ENCODE data around the gene NDUFS1.
"Not testable (repeated sequence)": the region's sequence is repeated elsewhere in the genome, so short reads cannot be mapped to it uniquely, and the experiment has no call there.

The NDUFS1 gene

DNA sequence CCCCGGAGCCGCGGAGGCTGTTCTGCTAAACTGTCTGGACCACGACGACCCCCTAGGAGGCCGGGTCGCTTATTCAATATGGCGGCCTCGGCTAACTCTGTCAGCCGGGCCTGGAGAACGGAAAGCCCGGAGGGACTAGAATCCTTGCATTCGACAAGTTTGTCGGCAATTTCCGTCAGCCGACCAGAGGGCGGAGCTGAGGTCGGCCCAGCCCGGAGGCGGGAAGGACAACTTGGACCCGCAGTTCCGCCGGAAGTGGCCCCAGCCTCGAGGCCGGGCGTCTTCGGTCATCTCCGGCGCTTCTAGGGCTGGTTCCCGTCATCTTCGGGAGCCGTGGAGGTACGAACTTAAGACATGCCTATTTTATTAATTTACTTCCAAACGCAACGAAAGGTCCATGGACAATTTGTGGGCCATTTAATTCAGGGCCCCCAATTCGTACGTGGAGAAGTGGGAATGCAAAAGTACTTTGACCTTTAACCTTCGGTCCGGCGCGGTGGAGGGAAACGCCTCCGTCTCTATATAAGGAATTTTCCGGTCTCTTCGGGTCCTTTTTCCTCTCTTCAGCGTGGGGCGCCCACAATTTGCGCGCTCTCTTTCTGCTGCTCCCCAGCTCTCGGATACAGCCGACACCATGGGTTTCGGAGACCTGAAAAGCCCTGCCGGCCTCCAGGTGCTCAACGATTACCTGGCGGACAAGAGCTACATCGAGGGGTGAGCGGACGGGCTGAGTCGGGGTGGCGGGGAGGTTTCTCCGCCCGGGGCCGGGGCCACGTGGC is at the start of gene NDUFS1, which contains the start of gene EEF1B2:
Gene NDUFS1, minus strand, starts transcription at position 99 of the 779 bp plus-strand sequence. CDS start 5,766 bp downstream, outside the sequence.
Gene EEF1B2, plus strand, starts transcription at position 550 of the 779 bp plus-strand sequence. Its CDS starts 85 bp downstream, at position 635.
- DNase-seq (ENCODE audit: low read depth in 2 of 2) = peak; percentile 91 to 94

GRCh38 chr2:206208900-206209299 is 49.7 kb upstream of the NDUFS1 start:
- no peak for DNase-seq (ENCODE audit: low read depth in 2 of 2)

DNA sequence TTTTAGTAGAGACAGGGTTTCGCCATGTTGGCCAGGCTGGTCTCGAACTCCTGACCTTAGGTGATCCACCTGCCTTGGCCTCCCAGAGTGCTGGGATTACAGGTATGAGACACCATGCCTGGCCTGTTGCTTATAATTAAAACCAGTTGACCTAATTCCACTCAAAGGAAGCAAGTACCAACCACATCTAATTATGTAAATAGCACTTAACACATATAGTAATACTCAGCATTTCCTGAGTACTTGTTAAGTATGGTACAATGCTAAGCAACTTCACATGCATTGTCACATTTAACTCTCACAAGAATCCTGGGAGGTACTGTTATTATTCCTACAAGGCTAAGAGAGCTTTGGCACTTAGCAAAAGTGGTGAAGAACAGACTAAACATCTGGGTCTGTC is 48.1 kb upstream of the NDUFS1 start:
- DNase-seq (ENCODE audit: low read depth in 2 of 2) = not testable (repeated sequence)

GRCh38 chr2:206204710-206205109 is 45.5 kb upstream of the NDUFS1 start:
- DNase-seq (ENCODE audit: low read depth in 2 of 2) = no peak

- DNase-seq (ENCODE audit: low read depth in 2 of 2) = no peak
These were observed 44.1 kb upstream of the NDUFS1 start for GRCh38 chr2:206203331-206203730.

- DNase-seq (ENCODE audit: low read depth in 2 of 2) = no peak
These were observed 43.2 kb upstream of the NDUFS1 start for GRCh38 chr2:206202446-206202845.

DNA sequence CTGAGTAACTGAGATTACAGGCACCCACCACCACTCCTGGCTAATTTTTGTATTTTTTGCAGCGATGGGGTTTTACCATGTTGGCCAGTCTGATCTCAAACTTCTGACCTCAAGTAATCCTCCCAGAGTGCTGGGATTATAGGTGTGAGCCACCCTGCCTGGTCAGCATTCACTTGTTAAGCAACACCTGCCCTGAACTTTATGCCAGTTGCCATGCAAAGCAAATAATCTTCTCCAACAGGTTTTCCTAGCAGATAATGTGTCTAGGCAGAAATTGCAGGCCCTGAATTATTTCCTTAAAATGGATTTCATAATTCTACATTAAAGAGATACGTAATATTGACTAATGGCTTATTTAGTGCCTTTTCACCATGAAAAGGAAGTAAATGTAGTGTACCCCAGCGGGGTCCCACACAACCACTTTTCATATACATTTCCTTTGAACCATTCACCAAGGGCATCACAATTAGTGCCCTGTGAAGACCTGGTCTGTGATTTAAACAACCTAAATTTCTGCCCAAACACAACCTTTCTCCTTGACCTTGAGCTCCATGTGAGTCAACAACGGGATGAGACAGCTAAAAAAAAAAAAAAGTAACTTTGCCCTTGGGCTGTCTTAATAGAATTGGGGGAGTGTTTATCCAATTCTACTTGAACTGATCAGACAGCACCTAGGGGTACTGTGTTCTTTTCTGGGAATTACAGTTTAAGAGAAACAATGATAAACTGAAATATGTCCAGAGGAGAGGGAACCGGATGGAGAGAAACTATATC is 42.0 kb upstream of the NDUFS1 start:
- no peak for DNase-seq (ENCODE audit: low read depth in 2 of 2)

GRCh38 chr2:206198677-206199076 is 39.4 kb upstream of the NDUFS1 start:
- DNase-seq (ENCODE audit: low read depth in 2 of 2) = no peak

DNA sequence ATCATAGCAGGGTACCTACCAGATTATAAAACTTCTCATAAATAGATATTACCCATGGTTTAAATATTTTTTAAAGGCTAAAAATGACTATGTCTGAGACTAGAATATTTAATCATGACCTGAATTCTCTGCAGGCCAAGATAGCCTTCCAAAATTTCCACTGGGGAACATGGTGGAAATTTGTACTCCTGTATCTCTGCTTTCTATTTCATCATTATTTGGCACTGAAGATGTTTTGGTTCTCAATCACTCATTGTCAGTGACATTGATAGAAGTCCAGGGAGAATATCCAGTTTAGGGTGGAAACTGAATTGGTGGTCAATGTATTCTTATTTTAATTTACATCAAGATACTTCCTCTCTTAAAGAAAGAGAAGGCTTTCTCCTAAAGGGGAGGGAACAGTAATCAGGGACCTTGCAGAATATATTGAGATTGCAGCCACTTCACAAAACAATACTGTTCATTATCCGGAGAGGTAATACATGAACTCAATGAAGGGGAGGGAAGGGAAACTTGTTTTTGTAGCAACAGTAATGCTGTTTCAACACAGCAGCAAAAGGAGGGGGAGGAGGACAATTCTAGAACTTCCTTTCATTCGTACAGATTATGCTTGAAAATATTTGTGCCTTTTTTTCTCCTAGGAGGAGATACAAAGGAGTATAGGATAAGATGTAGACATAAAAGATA is 34.6 kb upstream of the NDUFS1 start:
- no peak for DNase-seq (ENCODE audit: low read depth in 2 of 2)

DNA sequence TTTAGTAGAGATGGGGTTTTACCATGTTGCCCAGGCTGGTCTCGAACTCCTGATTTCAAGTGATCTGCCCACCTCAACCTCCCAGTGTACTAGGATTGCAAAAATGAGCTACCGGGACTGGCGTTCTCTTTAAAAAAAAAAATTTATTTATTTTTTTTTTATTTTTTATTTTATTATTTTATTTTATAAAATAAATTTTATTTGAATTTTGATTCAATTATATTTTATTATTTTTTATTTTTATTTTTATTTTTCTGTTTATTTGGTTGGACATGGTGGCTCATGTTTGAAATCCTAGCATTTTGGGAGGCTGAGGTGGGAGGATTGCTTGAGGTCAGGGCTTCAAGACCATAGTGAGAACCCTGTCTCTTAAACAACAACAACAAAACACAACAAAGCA is 32.9 kb upstream of the NDUFS1 start:
- DNase-seq (ENCODE audit: low read depth in 2 of 2) = no peak

DNA sequence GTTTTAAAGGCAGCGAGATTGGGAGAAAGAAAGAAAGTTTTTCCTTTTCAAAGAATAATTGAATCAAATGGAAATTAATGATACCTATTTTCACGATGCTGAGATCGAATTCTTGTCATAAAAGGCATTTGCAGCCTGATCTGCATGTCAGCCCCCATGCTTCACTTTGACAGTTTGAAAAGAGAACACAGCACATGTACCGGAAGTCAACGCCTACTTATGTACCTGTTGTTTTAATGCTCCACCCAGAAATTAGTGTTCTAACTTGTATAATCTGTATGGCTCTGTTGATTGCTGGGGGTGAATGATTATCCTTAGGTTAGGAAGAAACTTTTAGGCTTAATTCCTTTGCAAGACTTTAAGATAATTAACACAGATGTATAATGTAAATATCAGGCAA is 31.4 kb upstream of the NDUFS1 start:
- DNase-seq (ENCODE audit: low read depth in 2 of 2) = no peak

GRCh38 chr2:206190111-206190510 is 30.9 kb upstream of the NDUFS1 start:
- no peak for DNase-seq (ENCODE audit: low read depth in 2 of 2)

GRCh38 chr2:206189691-206190090 is 30.4 kb upstream of the NDUFS1 start:
- DNase-seq (ENCODE audit: low read depth in 2 of 2) = no peak

DNA sequence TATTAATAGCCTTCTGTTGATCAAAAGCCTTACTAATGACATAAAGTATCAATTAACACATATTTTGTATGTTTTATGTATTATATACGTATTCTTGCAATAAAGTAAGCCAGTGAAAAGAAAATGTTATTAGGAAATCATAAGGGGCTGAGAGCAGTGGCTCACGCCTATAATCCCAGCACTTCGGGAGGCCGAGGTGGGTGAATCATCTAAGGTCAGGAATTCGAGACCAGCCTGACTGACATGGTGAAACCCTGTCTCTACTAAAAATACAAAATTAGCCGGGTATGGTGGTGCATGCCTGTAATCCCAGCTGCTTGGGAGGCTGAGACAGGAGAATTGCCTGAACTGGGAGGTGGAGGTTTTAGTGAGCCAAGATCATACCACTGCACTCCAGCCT is 22.3 kb upstream of the NDUFS1 start:
- DNase-seq (ENCODE audit: low read depth in 2 of 2) = not testable (repeated sequence)

DNA sequence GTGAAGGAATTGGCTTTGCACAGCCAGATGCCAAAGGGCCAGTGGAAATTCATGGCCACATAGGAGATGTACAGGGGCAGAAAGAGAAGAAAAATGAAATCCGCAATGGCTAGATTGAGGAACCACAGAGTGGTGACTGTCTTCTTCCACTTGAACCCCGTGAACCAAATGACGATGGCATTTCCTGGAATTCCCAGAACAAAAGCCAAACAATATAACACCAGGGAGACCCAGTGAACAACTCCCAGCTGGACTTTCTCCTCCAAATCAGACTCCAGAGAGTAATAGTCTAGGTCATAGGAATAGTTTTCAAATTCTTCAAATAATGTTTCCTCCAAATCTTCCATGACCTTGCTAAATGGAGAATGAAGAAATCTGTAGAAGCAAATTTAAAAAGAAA is 17.7 kb upstream of the NDUFS1 start:
- DNase-seq (ENCODE audit: low read depth in 2 of 2) = no peak

GRCh38 chr2:206176121-206176520 is 16.9 kb upstream of the NDUFS1 start:
- DNase-seq (ENCODE audit: low read depth in 2 of 2) = no peak

- DNase-seq (ENCODE audit: low read depth in 2 of 2) = no peak
These were observed 13.9 kb upstream of the NDUFS1 start for GRCh38 chr2:206173147-206173546.

- not testable (repeated sequence) for DNase-seq (ENCODE audit: low read depth in 2 of 2)
These were observed 12.6 kb upstream of the NDUFS1 start for GRCh38 chr2:206171624-206172397.

DNA sequence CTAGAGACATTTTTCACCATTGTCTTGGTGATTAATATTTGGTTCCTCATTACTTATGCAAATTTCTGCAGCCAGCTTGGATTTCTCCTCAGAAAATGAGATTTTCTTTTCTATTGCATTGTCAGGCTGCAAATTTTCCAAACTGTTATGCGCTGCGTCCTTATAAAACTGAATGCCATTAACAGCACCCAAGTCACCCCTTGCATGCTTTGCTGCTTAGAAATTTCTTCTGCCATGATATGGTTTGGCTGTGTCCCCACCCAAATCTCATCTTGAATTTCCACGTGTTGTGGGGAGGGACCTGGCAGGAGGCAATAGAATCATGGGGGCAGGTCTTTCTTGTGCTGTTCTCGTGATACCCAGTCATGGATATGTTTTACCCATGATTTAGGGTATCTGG is 9.0 kb upstream of the NDUFS1 start:
- DNase-seq (ENCODE audit: low read depth in 2 of 2) = not testable (repeated sequence)

DNA sequence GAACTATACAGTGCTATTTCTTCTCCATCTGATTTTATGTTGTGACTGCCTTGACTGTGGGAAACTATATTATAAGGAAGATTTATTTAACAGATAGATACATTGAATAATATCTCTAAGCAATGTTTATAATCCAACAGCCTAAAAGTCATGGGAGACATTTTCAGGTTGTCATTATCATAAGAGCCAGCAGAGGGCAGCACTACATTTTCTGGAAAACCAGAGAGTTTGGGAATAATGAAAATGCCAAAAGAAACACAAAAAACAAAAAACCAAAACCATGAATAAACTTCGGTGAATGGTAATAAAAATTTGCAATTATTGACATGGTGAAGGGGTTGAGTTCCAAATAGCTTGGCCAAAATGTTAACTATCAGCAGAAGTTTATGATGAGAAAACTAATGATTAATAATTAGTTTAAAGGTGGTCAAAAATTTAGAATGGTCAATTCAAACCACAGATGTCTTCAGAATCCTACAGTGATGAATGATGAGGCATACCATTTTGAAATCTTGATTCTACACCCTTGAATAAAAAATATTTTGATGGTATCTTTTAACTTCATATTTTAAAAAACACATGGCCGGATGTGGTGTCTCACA is 5.1 kb upstream of the NDUFS1 start:
- no peak for DNase-seq (ENCODE audit: low read depth in 2 of 2)

- no peak for DNase-seq (ENCODE audit: low read depth in 2 of 2)
These were observed 4.1 kb upstream of the NDUFS1 start for GRCh38 chr2:206163251-206163880.

All from stimulated activated CD8-positive, alpha-beta memory T cell treated with anti-CD3 and anti-CD28 coated beads, Interleukin-2, amount 100 ng/mL, for 1 hour (primary cell).